SKM-1 (cell line): ENCODE data around the gene ARHGAP26.

Source experiments
- DNase-seq: peaks from one replicate; lab custom pipeline; 2025; ENCODE audit not compliant: unreplicated experiment; lab: John Stamatoyannopoulos, UW

Gene ARHGAP26

DNA sequence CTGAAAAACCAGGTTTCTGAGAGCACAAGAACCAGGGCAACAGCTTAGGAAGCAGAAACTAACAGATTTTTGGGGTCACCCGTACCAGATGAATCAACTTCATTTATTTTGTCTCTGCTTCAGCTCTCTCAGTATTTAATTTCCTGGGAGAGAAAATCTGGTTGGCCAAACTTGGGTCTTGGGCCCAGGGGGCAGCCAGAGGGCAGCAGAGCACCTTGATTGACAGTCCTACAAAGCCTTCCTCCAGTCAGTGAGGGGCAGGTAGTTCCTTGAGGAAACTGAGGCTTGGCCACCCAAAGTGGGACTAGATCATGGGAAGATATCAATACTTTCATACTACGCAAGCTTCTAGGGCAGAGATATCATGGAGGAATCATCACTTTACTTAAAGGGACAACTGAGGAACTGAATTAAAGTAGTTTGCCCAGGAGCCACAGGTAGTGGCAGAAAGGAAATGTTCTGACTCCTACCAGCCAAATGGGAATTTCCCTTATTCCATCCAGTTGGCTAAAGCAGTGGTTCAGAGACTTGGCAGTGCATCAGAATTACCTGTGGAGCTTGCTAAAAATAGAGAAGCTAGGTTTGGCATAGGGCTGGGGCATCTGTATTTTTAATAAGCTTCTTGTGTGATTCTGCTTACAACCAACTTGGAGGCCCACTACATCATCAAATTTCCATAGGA lies 21.5 kb upstream of the ARHGAP26 start:
- DNase-seq, result no peak

DNA sequence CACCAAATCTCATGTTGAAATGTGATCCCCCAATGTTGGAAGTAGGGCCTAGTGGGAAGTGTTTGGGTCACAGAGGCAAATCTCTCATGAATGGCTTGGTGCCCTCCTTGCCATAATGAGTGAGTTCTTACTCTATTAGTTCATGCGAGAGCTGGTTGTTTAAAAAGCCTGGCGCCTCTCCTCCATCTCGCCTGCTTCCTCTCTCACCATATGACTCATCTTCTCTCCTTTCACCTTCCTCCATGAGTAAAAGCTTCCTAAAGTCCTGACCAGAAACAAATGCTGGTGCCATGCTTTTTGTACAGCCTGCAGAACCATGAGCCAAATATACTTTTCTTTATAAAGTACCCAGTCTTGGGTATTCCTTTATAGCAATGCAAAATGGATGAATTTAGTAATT lies 20.9 kb upstream of the ARHGAP26 start:
- peak; percentile 38 for DNase-seq

GRCh38 chr5:142753116-142753631 lies 17.0 kb upstream of the ARHGAP26 start:
- DNase-seq, result no peak

DNA sequence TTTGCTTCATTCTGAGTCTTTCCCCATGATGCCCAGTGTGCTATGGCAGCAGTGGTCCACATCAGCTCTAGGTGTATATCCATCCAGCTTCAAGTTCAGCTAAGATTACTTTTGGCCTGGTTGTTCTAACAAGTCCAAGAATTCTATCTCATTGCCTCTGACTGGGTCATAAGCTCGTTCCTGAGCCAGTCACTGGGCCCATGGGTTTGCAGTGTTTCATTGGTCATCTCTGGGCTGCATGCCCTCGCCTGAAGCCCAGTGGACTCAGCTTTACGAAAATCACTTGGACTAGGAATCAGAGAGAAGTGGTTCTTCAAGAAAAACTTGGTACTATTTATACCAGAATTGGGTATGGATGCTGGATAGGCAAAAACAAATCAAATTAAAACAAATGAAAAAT lies 16.1 kb upstream of the ARHGAP26 start:
- no peak for DNase-seq

GRCh38 chr5:142756576-142756975 lies 13.6 kb upstream of the ARHGAP26 start:
- DNase-seq, result no peak

DNA sequence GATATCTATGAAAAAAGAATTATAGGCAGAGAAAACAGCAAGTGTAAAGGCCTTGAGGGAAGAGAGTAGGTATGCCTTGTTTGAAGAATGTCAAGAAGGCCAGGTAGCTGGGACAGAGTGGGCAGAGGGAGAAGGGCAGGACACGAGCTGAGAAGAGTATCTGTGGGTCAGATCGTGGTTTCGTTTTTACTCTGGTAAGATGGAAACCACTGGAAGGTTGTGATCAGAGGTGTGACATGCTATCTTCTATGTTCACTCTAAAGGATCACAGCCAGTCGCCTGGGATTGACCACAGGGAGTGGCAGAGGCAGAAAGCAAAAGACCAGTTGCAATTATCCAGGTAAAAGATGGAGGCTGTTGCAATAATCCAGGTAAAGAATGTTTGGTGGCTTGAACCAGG lies 12.6 kb upstream of the ARHGAP26 start:
- no peak for DNase-seq

DNA sequence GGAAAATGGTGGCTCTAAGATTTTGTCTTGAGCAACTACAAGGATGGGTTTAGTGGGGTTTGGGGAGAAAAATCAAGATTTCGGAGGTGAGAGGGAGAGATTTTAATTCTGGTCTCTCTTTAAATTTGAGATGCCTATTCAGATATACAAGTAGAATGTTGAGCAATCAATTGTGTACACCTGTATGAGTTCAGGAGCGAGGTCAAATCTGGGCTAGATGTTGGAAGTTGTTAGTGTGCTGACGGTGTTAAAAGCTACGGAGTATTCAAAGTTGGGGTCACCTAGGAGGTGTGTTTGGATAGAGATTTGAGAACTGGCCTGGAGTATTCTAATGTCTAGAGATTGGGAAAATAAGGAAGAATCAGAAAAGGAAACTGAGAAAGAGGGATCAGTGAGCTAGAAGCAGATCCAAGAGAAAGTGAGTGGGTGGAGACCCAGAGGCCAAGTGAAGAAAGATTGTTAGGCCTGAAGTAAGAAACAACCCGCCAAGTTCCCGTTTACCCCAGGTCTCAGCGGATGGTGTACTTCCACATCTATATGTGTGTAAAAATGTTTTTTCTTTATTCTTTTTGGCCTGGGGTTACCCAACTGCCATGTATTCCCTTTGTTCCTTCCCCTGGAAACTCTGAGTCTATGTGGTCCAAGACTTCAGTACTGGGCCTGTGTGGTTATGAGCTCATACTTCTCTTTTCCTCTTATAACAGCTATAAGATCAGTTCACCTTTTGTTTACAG lies 11.9 kb upstream of the ARHGAP26 start:
- peak; percentile 78 for DNase-seq

- DNase-seq, result no peak
Measured at GRCh38 chr5:142758796-142759145, 11.4 kb upstream of the ARHGAP26 start.

DNA sequence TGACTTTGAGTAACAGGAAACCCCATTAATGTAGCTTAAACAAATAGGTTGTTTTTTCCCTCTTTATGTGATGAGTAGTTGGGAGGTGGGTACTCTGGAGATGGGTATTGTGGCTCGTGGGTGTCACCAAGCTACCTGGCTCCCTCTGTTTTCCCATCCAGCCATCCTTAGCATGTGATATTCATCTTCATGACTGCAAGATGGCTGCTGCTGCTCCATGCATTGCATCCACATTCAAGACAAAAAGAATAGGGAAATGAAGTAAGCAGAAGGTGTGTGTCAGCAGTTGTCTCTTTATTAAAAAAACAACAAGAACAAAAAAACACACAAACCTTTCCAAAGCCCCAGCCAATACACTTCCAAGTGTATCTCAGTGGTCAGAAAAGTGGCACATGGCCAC lies 6.5 kb upstream of the ARHGAP26 start:
- no peak for DNase-seq

GRCh38 chr5:142767178-142767577 lies 3.0 kb upstream of the ARHGAP26 start:
- no peak for DNase-seq

- no peak for DNase-seq
Measured at GRCh38 chr5:142767911-142768310, 2.3 kb upstream of the ARHGAP26 start.

DNA sequence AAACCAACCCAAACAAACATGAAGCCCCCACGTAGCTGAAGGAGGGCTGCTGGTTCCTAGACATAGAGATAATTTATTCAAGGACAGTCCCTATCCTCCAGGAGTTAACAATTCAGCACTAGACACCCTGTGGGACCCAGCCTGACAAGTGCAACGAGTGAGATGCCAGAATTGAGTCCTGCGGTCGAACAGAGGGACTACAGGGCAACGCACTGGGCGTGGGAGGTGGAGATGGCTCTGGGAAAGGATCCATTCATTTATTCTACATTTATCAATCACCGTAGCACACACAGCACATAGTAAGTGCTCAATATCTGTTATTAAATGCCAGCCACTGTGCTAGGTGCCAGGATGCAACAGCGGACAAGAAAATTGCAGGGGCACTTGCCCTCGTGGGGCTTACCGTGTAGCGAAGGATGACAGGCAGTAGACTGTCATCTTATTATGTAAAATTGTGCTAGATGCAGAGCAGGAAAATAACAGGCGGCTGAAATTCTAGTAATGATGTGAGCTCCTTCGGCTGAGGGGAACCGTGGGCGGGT lies 855 bp upstream of the ARHGAP26 start:
- DNase-seq, result no peak

DNA sequence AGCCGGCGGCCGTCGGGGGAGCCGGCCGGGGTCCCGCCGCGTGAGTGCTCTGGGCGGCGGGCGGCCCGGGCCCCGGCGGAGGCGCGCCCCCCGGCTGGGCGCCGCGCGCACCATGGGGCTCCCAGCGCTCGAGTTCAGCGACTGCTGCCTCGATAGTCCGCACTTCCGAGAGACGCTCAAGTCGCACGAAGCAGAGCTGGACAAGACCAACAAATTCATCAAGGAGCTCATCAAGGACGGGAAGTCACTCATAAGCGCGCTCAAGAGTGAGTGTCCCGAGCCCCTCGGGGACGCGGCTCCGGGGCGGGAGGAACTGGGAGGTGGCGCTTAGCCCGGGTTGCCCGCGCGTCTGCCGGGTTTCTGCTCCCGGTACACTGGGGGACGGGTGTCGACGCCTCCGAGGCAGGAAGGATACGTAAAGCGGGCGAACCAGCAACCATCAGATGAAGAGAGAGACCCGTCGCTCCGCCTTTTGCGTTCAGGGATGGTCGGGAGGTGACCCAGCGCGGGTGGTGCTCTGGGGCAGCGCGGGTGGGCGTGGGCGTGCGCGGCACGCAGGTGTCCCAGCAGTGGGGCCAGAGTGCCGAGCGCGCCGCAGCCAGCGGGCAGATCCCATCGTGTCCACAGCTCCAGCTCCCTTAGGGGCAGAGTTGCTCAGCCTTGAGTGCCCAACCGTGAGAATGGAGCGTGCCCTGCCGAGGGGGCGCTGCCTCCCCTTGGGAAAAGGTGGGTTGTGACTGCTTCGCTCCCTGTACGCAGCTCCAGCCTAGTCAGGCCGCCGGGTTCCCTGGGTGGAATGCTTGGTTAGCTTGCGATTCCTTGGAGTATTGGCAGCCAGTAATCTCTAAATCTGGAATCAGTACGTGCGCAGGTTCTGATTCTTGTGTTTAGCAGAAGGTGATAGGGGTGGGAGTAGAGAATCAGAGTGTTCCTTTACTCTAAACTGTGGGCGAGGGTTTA lies 753 bp downstream of the ARHGAP26 start:
- no peak for DNase-seq

- no peak for DNase-seq
Measured at GRCh38 chr5:142771666-142772065, 1.5 kb downstream of the ARHGAP26 start.

DNA sequence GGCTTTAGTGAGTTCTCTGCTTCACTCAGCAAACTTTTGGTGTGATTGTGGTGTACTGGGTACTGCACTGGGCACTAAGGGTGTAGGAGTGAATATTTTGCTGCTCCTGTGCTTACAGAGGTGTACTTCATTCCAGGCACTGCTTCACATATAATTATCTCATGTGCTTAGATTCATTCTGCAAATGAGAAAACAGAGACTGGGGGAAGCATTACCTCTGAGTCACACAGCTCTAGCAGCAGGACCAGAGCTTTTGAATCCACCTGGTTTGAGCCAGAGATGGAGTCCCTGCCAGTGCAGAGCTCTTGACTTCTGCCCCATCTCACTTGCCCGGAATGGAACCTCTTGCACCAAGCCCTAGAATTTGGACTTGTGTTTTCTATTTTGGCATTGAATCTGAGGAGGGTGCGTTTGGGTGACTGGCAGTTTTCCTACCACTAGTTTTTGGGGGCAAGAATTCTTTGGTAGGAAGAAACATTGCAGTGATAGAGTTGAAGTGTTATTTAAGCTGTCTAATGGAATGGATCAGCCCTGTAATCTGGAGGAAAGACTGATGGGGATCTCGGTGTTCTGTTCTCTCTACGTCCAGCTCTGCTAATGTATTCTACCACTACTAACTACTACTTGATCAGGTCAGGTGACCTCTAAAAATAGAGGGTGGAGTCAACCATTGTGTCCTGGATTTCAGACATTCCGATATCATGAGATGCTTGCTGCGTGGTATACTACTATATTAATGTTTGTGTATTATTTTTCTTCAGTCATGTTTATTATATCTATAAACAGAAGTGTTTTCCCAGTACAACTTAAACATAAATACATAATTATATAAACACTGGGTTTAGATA lies 2.5 kb downstream of the ARHGAP26 start:
- no peak for DNase-seq

GRCh38 chr5:142777099-142777498 lies 6.9 kb downstream of the ARHGAP26 start:
- DNase-seq, result no peak

DNA sequence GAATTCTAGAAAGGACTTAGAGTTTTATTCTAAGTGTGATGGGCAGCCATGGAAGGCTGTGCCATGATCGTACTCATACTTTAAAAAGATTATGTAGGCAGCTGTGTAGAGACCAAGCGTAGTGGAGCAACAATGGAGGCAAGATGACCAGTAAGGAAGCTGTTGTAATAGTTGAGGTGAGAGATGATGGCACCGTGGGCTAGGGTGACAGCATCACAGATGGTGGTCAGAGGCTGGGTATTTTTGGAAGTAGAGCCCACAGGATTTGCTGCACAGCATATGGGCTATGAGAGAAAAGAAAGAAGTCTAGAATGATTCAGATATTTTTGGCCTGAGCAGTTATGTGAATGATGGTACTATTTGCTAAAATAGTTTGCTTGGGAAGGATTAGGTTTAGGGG lies 7.7 kb downstream of the ARHGAP26 start:
- DNase-seq, result peak; percentile 39

- DNase-seq, result no peak
Measured at GRCh38 chr5:142779163-142779840, 9.1 kb downstream of the ARHGAP26 start.

GRCh38 chr5:142780871-142781270 lies 10.7 kb downstream of the ARHGAP26 start:
- no peak for DNase-seq
